ENCODE data around the gene DCTD. TPM values are rescaled to one million over a fixed set of nuclear protein-coding genes. Genes with fewer than 3 reads are reported as not detected.

Gene DCTD
- total and polyA plus RNA-seq, 10 of the 15 experiments (the other 5 are each of a cell fraction or from before 2014, with no cell fraction given) = 37.8 to 137 (median 92.1) TPM

DNA sequence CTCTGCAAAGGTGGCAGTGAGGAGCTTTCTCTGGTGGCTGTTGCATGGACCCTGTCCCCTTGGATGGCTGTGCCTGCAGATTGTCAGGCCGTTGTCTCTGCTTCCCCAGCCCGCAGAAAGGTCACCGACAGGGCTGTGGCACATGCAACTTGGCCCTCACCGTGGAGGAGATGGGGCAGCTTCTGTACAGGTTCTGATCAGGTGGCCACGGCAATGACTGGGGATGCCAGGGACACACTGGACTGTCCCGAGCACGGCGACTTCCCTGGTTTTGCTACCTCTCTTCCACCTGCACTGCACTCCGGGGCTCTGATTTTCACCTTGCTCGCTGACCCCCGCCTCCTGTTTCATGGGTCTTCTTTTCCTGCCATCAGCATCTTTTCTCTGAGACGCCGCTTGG is 43.5 kb downstream of the DCTD start:
- Histone ChIP-seq H2AFZ (ENCODE audit: control insufficient read depth, low read depth, low read length) (no peak overlapping the region), H3K9ac (ENCODE audit: control insufficient read depth, insufficient read depth, low read length) (no peak overlapping the region), H3K27me3 (replicated peaks in 1 of 2; ENCODE audit: control insufficient read depth in 2 of 2, insufficient read depth in 2 of 2, low read length in 1 of 2) (no peaks in the 10 kb centered on the region), H3K79me2 (ENCODE audit: control insufficient read depth, insufficient read depth, low read length) (no peaks in the 10 kb centered on the region), H3K4me1 (ENCODE audit: control insufficient read depth, insufficient read depth, low read length) (no peaks in the 10 kb centered on the region), H3K4me3 (no peak overlapping the region), H3K36me3 (ENCODE audit: control insufficient read depth in 2 of 2, insufficient read depth in 2 of 2, low read length in 1 of 2) (no peaks in the 10 kb centered on the region; a peak in 1 of 4 replicates), H3K9me3 (replicated peaks; ENCODE audit: control insufficient read depth, insufficient read depth, low read length) (no peaks in the 10 kb centered on the region), H3K4me2 (ENCODE audit: control insufficient read depth, insufficient read depth) (no peak overlapping the region), H3K27ac (ENCODE audit: control insufficient read depth, insufficient read depth) (no peak overlapping the region), H4K20me1 (ENCODE audit: control insufficient read depth, insufficient read depth) (no peaks in the 10 kb centered on the region)
- CTCF ChIA-PET = interaction anchor here (0.8 kb wide), 1 partner anchor 10 kb away, joined by 3 read pairs; no protein-coding TSS in a partner anchor
- DNase-seq (ENCODE audit: low read depth, low spot score) = no peak
- SMC1A ChIA-PET (ENCODE audit: uncharacterized antibody, unreplicated experiment) = no interaction called here
- FAIRE-seq = no peak
- RAD21 ChIA-PET (ENCODE audit: unreplicated experiment) = no interaction called here
- POLR2A ChIA-PET = interaction anchor here (1.0 kb wide), 1 partner anchor 10 kb away, joined by 3 read pairs; no protein-coding TSS in a partner anchor
- 97% methylated on average over 13 of the region's 13 CpGs for WGBS (ENCODE audit: insufficient coverage, insufficient replicate concordance, low lambda C conversion rate, missing lambda C conversion rate)
- no peak for TF ChIP-seq KLF5 (IDR thresholded peaks at IDR 0.05; ENCODE audit: partially characterized antibody)
- TF ChIP-seq, protein P1, sequence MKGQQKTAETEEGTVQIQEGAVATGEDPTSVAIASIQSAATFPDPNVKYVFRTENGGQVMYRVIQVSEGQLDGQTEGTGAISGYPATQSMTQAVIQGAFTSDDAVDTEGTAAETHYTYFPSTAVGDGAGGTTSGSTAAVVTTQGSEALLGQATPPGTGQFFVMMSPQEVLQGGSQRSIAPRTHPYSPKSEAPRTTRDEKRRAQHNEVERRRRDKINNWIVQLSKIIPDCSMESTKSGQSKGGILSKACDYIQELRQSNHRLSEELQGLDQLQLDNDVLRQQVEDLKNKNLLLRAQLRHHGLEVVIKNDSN (IDR thresholded peaks at IDR 0.05; ENCODE audit: borderline replicate concordance, extremely low read length, insufficient read depth, low read depth, low read length) = no peak
- no peak for TF ChIP-seq NFYB (IDR thresholded peaks at IDR 0.05; ENCODE audit: insufficient read depth, low read depth, low read length)
- no peak for TF ChIP-seq RUNX3 (IDR thresholded peaks at IDR 0.05; ENCODE audit: low read length)
- no peak for TF ChIP-seq IRF4 (IDR thresholded peaks at IDR 0.05; ENCODE audit: low read depth, low read length)
- no peak for TF ChIP-seq YY1 (IDR thresholded peaks at IDR 0.05; ENCODE audit: low read depth, low read length)
- TF ChIP-seq POU2F2 (IDR thresholded peaks at IDR 0.05; ENCODE audit: borderline replicate concordance, low read depth, low read length) = no peak
- TF ChIP-seq, protein P2, sequence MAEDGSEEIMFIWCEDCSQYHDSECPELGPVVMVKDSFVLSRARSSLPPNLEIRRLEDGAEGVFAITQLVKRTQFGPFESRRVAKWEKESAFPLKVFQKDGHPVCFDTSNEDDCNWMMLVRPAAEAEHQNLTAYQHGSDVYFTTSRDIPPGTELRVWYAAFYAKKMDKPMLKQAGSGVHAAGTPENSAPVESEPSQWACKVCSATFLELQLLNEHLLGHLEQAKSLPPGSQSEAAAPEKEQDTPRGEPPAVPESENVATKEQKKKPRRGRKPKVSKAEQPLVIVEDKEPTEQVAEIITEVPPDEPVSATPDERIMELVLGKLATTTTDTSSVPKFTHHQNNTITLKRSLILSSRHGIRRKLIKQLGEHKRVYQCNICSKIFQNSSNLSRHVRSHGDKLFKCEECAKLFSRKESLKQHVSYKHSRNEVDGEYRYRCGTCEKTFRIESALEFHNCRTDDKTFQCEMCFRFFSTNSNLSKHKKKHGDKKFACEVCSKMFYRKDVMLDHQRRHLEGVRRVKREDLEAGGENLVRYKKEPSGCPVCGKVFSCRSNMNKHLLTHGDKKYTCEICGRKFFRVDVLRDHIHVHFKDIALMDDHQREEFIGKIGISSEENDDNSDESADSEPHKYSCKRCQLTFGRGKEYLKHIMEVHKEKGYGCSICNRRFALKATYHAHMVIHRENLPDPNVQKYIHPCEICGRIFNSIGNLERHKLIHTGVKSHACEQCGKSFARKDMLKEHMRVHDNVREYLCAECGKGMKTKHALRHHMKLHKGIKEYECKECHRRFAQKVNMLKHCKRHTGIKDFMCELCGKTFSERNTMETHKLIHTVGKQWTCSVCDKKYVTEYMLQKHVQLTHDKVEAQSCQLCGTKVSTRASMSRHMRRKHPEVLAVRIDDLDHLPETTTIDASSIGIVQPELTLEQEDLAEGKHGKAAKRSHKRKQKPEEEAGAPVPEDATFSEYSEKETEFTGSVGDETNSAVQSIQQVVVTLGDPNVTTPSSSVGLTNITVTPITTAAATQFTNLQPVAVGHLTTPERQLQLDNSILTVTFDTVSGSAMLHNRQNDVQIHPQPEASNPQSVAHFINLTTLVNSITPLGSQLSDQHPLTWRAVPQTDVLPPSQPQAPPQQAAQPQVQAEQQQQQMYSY (CRISPR knock-in tag; IDR thresholded peaks at IDR 0.05) = no peak
- TF ChIP-seq ZNF217 (IDR thresholded peaks at IDR 0.05) = no peak
- no peak for TF ChIP-seq BRCA1 (IDR thresholded peaks at IDR 0.05; ENCODE audit: low read depth, low read length)
- TF ChIP-seq, protein P3, sequence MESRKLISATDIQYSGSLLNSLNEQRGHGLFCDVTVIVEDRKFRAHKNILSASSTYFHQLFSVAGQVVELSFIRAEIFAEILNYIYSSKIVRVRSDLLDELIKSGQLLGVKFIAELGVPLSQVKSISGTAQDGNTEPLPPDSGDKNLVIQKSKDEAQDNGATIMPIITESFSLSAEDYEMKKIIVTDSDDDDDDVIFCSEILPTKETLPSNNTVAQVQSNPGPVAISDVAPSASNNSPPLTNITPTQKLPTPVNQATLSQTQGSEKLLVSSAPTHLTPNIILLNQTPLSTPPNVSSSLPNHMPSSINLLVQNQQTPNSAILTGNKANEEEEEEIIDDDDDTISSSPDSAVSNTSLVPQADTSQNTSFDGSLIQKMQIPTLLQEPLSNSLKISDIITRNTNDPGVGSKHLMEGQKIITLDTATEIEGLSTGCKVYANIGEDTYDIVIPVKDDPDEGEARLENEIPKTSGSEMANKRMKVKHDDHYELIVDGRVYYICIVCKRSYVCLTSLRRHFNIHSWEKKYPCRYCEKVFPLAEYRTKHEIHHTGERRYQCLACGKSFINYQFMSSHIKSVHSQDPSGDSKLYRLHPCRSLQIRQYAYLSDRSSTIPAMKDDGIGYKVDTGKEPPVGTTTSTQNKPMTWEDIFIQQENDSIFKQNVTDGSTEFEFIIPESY (IDR thresholded peaks at IDR 0.05) = no peak
- no peak for TF ChIP-seq RBBP5 (conservative IDR thresholded peaks at IDR 0.05)
- TF ChIP-seq, protein P4, sequence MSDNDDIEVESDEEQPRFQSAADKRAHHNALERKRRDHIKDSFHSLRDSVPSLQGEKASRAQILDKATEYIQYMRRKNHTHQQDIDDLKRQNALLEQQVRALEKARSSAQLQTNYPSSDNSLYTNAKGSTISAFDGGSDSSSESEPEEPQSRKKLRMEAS (IDR thresholded peaks at IDR 0.05; ENCODE audit: low read depth, low read length) = no peak
- no peak for ATAC-seq
- in situ Hi-C loops (cut with MboI) (no loop called here), intact Hi-C loops (cut with micrococcal nuclease; ENCODE audit: unreplicated experiment) (no loop called here)
- BruUV-seq (replicated peaks) = no TSS peak
